HL-60/S4 (cell line): ENCODE results near the gene CCDC92B.
"Not testable (repeated sequence)": the region's sequence is repeated elsewhere in the genome, so short reads cannot be mapped to it uniquely, and the experiment has no call there.

Experiments used
- in situ Hi-C: fragments of 300-500 bp; cut with MboI; formaldehyde crosslinking; loops from 2 replicates; pipeline ENCODE4 v1.14.3; 2022; ENCODE audit warnings: low sequenced_read_pairs

Gene CCDC92B

GRCh38 chr17:2749058-2749783 is at the start of gene CCDC92B:
TSS of gene CCDC92B (minus strand) at chr17:2749652. CDS start at chr17:2735145, 14,507 bp downstream.
- in situ Hi-C loops, result no loop called here

GRCh38 chr17:2798678-2799077 is 49.2 kb upstream of the CCDC92B start:
- in situ Hi-C loops, result no loop called here

DNA sequence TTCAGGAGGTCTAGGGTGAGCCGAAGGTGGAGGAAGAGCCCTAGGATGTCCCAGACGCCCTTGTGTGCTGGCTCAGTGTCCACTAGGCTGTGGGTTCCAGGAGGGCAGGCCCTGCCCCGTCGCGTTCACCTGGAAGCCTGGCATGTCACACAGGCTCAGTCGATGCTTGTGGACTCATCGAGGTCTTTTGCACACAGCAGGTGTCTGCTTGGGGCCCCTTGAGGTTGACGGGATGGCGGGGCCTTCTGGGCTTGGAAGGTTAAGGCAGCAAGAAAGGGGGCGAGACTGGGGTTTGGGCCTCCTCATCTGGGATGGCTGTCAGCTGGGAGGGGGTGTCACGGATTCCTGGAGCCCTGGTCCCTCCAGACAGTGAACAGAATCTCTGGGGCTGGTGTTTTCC is 48.7 kb upstream of the CCDC92B start:
- in situ Hi-C loops, result no loop called here

DNA sequence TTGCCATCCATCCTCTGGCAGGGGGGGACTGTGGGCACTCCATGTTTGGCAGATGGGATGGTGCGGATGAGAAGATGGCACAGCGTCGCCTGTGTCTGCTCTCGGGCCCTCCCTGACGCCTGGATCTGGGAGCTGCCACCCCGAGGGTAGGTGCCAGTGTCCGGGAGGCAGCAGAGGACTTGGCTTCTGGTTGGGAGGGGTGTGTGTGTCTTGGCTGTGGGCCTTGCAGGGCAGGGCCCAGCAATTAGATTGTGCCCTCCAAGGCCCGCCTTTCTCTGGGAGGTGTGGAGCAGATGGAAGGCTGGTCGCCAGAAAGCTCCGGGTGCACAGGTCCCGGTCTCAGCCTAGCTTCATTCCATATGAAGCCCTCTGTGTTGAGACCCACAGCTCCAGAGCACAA is 48.2 kb upstream of the CCDC92B start:
- in situ Hi-C loops, result no loop called here

DNA sequence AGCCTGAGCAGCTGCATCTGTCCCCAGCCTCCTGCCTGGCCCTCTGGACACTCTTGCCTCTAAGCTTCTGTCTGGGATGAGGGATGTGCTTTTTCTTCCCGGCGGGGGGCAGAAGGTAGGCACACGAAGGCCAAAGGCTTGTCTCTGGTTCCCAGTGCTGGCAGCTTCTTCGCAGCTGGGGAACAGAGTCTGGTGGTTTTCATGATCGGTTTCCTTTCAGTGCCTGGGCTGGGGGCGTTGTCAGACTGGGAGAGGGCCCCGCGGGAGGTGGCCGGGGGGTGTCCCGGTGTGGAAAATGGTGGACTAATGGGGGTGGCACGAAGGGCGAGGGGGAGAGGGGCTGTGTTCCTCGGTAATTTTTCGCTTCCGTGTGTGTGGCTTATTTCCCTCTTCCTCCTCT is 47.8 kb upstream of the CCDC92B start:
- in situ Hi-C loops, result no loop called here

- in situ Hi-C loops, result no loop called here
Observed at GRCh38 chr17:2796164-2797125, 47.0 kb upstream of the CCDC92B start, which contains the start of gene RAP1GAP2. TSS of gene RAP1GAP2 (plus strand) at chr17:2796438. CDS start at chr17:2796528, 90 bp downstream.

DNA sequence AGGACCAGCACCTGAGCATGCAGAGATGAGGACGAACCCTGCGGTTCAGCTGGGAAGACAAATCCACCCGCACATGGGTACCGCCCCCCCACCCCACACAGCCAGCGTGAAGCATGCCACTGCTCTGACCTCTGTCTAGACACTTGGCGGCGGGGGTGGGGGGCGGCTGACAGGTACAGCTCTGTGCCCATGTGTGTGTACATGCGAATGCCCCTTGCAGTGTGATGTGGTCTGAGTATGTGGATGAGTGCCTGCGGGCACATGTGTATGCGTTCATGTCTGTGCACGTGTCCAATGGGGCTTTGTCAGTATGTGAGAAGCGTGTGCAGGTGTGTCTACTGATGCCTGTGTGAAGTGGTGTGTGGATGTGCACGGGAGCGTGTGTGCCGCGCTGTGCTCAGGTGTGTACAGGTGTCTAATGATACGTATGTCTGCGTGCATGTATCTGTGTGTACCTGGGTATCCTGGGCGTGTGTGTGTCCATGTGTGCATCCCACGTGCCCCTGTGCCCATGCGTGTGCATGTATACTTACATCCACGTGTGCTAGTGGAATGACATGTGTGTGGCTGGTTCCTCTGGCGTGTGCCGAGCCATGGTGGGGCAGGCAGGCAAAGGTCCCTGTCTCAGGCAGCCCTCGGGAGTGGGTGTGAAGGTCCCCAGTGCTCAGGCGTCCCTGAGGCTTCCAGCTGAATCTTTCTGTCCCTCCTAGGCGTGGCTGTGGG is 46.1 kb upstream of the CCDC92B start:
- in situ Hi-C loops, result no loop called here

DNA sequence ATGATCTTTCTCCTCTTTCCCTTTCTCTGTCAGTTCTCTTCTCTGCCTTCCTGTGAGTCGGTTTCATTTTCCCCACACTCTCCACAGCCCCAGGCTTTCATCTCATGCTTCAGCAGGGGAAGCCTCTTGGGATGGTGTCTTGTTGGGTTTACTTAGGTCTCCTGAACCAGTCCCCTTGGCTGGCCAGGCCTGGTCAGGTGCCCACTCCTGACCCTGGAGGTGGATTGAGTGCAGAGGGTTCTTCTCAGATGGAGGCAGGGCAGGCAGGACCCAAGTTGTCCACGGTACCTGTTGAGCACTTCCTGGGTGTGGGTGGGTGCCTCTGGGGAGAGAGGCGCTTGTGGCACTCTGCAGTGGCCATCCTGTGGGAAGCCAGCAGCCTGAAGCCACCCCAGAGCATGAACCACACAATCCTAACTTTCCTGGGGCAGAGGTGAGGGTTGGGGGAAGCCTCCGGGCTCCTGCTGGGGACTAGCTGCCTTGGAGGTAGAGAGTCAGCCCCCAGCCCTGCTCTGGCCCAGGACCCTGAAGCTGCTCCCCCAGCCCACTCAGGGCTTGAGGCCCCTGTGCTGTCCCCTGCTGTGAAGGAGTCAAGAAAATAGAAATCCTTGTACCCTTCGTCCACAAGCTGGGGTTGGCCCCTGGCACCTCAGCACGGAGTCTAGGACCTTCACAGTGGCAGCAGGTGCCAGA is 44.8 kb upstream of the CCDC92B start:
- in situ Hi-C loops, result no loop called here

DNA sequence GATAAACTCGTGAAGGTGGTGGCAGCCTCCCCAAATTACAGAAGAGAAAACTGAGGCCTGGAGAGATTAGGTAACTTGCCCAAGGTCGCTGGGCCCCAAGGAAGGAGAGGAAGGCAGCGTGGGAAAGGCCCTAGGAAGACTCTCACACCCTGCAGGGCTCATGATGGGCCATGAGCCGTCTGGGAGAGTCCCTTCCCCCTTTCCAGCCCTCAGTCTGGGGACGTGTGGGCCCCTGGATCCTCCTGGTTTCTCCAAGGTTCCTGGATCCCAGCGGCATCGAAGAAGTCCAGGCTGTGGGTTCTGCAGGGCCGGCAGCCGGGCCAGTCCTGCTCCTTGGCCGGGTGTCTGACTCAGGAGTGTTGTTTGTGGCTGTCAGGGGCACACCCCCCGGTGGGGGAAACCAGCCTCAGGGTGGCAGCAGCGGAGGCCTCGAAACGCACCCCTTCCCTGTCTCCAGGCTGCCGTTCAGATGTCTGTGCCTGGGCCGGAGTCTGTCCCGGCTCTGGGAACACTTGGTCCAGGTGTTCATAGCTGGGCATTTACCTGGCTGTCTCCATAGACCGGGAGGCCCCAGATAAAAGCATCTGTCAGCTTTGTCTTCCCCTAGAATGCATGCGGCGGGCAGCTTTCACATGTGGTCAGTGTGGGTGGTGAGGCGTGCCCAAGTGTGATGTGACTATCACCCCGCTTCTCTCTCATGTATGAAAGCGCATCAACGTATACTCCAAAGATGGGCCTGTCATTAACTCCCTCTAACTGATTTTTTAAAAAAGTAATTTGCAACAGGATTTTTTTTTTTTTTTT is 43.1 kb upstream of the CCDC92B start:
- in situ Hi-C loops, result no loop called here

DNA sequence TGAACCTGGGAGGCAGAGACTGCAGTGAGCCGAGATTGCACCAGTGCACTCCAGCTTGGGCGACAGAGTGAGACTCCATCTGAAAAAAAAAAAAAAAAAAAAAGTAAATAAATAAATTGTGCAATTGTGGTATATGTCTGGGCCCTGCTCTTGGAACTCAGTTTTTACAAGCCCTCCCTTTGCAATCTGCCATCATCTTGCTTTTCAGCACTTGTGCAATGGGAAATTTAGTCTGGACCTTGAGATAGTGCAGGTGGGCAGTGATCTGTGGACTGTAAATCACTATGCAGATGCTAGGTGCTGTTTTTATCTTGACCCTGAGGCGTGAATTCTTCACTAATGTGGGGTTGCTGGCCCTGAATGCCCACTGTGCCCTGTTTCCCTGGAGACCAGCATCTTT is 40.2 kb upstream of the CCDC92B start:
- in situ Hi-C loops, result no loop called here

GRCh38 chr17:2786176-2786881 is 36.9 kb upstream of the CCDC92B start:
- in situ Hi-C loops, result no loop called here

- in situ Hi-C loops, result not testable (repeated sequence)
Observed at GRCh38 chr17:2785376-2785775, 35.9 kb upstream of the CCDC92B start.

DNA sequence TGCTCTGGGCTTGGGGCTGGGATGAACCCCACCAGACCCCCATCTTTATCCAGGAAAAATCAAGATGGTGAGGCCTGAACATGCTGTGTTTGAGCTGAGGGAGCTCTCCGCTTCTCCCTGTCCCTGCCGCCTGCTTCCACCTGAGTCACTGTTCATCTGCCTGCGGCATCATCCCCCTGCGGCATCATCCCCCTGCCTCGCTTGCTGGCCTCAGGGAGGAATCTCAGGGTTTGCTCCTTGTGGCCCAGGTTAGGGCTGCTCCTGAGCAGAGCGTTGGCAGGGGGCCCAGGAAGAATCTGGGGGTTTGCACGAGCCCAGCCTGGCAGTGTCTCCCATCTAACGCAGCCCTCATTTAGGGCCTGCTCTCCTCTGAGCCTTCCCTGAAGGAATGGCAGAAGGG is 35.4 kb upstream of the CCDC92B start:
- in situ Hi-C loops, result no loop called here

DNA sequence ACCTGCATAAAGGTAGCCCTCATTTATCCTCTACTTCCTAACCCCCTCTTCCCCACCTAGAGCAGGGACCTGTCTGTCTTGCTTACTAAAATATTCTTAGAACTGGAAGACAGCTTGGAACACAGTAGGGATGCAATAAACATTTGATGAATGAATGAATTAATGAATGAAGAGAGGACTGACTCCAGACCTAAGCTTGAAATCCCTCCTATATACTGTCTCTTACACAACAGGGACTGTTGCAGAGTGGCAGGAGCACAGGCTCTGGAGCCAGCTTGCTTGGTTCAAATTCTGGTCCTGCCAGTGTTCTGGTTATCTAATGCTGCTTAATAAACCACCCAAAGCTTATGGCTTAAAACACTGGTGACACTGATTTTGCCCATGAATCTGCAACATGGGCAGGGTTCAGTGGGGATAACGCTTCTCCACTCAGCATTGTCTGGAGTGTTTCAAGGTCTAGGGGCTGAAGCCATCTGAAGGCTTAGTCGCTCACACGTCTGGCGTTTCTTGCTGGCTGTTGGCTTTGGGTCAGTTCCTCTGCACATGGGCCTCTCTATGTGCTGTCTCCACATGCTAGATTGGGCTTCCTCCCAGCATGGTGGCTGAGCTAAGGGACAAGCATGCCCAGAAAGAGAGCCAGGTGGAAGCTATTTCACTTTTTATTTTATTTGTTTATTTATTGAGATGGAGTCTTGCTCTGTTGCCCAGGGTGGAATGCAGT is 34.0 kb upstream of the CCDC92B start:
- in situ Hi-C loops, result no loop called here

DNA sequence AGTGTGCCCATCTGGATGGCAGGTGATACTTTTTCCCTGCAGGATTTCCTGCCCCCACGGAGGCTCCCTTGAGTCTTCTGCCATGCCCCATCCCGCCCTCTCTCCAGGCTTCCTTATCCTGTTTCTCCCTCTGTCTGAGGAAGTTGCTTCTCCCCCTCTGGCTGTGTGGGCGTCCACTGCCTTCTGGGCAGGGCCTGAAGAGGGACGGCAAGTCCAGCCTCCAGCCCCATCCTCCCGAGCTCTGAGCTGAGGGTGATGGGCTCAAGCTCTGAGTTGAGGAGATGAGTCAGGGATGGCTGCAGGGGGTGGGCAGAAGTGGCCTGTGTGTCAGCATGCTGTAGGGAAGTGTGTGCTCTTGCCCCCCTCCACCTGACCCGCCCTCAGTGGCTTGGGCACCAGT is 32.6 kb upstream of the CCDC92B start:
- in situ Hi-C loops, result no loop called here

DNA sequence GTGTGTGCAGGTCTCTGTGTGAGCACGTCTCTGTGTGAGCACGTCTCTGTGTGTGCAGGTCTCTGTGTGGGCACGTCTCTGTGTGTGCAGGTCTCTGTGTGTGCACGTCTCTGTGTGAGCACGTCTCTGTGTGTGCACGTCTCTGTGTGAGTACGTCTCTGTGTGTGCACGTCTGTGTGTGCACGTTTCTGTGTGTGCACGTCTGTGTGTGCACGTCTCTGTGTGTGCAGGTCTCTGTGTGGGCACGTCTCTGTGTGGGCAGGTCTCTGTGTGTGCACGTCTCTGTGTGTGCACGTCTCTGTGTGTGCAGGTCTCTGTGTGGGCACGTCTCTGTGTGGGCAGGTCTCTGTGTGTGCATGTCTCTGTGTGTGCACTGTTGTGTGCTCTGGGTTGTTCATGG is 32.1 kb upstream of the CCDC92B start:
- in situ Hi-C loops, result not testable (repeated sequence)

DNA sequence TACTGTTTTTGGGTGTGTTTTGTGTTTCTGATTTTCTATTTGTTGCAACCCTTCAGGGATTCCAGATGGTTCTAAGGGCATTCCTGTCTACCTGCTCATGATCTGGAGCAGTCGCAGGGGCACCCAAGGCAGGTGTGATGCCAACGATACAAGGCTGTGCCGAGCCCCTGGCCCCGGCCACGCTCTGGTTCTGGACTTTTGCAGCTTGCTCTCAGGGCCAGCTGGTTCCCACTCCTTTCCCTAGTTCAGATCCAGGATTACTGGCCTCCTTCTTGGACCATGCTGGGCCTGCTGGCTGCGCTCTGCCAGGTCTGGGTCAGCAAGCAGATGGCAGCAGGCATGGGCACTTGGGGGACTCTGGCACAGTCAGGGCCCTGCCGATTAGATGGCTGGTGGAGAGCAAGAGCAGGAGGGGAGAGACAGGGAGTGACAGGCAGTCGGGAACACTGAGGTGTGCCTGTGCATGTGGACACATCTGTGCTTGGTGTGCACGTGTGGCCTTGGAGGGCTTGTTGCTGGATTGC is 31.5 kb upstream of the CCDC92B start:
- in situ Hi-C loops, result no loop called here

GRCh38 chr17:2780256-2780655 is 30.8 kb upstream of the CCDC92B start:
- in situ Hi-C loops, result no loop called here
